Occipital lobe (tissue), 2 donors: Measurements from ENCODE around the gene FAM222A. TPM values are rescaled to one million over a fixed set of nuclear protein-coding genes. Genes with fewer than 3 reads are reported as not detected.

Source experiments
- DNase-seq: peaks from one replicate; lab custom pipeline; 2025; lab: John Stamatoyannopoulos, UW
- total RNA-seq: library from RNA; depleted of rRNA; stranded (reverse); fragments of >200 nt; gene quantifications from one replicate; pipeline ENCODE4 v1.2.3, GENCODE V29; 2014

The FAM222A gene
- total RNA-seq, 1 donor from 2014 or later, result 2.5 TPM

GRCh38 chr12:109737126-109737525 is 23.5 kb downstream of the FAM222A start:
- DNase-seq, result no peak

GRCh38 chr12:109737631-109738030 is 24.0 kb downstream of the FAM222A start:
- DNase-seq, result no peak

- no peak for DNase-seq
Observed at GRCh38 chr12:109738209-109738608, 24.6 kb downstream of the FAM222A start.

GRCh38 chr12:109738878-109739665 is 25.4 kb downstream of the FAM222A start:
- no peak for DNase-seq

GRCh38 chr12:109739747-109740693 is 26.4 kb downstream of the FAM222A start:
- DNase-seq, result no peak

GRCh38 chr12:109740694-109741245 is 27.1 kb downstream of the FAM222A start:
- DNase-seq, result no peak

GRCh38 chr12:109741286-109741969 is 27.8 kb downstream of the FAM222A start:
- DNase-seq, result no peak

- no peak for DNase-seq
Observed at GRCh38 chr12:109741970-109742703, 28.5 kb downstream of the FAM222A start.

- DNase-seq, result no peak
Observed at GRCh38 chr12:109743076-109743910, 29.7 kb downstream of the FAM222A start.

- no peak for DNase-seq
Observed at GRCh38 chr12:109744026-109744425, 30.4 kb downstream of the FAM222A start.

GRCh38 chr12:109744986-109745942 is 31.6 kb downstream of the FAM222A start:
- DNase-seq, result no peak

- no peak for DNase-seq
Observed at GRCh38 chr12:109752117-109753053, 38.8 kb downstream of the FAM222A start.

GRCh38 chr12:109753054-109753401 is 39.4 kb downstream of the FAM222A start:
- DNase-seq, result no peak

GRCh38 chr12:109753959-109754358 is 40.3 kb downstream of the FAM222A start:
- no peak for DNase-seq

- DNase-seq, result no peak
Observed at GRCh38 chr12:109756457-109756856, 42.8 kb downstream of the FAM222A start.

- DNase-seq, result no peak
Observed at GRCh38 chr12:109757671-109758265, 44.1 kb downstream of the FAM222A start.
